GM12878 (cell line): Measurements from ENCODE around the gene STEAP1. TPM values are rescaled to one million over a fixed set of nuclear protein-coding genes. Genes with fewer than 3 reads are reported as not detected.

Source experiments
- ATF2 ChIP-seq: IDR thresholded peaks from 2 replicates; pipeline ENCODE4 v1.6.1; 2012; ENCODE audit warnings: low read length, inconsistent platforms
- BACH1 ChIP-seq: fragments of 450-650 bp; IDR thresholded peaks from 2 replicates; pipeline ENCODE4 v1.6.1; 2017; ENCODE audit warnings: mild to moderate bottlenecking, borderline replicate concordance
- BMI1 ChIP-seq: fragments of 450-650 bp; IDR thresholded peaks from 2 replicates; pipeline ENCODE4 v1.6.1; 2016; ENCODE audit warnings: mild to moderate bottlenecking, moderate library complexity, borderline replicate concordance
- BRCA1 ChIP-seq: IDR thresholded peaks from 2 replicates; pipeline ENCODE4 v1.6.1; 2011; ENCODE audit warnings: low read depth, low read length, improper control_type of control experiment
- CTCF ChIP-seq, 3 experiments: IDR thresholded peaks in 2 of 3; conservative IDR thresholded peaks in 1 of 3; 2 replicates each; pipeline ENCODE4 v1.5.1; 2011; ENCODE audit warnings: low read depth in 3 of 3, low read length in 3 of 3, mild to moderate bottlenecking in 3 of 3, control low read depth in 2 of 3, moderate library complexity in 2 of 3, inconsistent platforms in 1 of 3, mixed read lengths in 1 of 3; ENCODE audit not compliant: control insufficient read depth in 2 of 3, insufficient read depth in 1 of 3; ENCODE audit errors: extremely low read depth in 1 of 3
- ELK1 ChIP-seq: IDR thresholded peaks from 2 replicates; pipeline ENCODE4 v1.6.1; 2012; ENCODE audit warnings: low read depth, low read length, improper control_type of control experiment
- HCFC1 ChIP-seq: fragments of 150-350 bp; IDR thresholded peaks from 2 replicates; pipeline ENCODE4 v1.6.1; 2014; ENCODE audit warnings: low read length
- IRF4 ChIP-seq: IDR thresholded peaks from 2 replicates; pipeline ENCODE4 v1.6.1; 2011; ENCODE audit warnings: low read depth, low read length
- JUND ChIP-seq: IDR thresholded peaks from 2 replicates; pipeline ENCODE4 v1.6.1; 2012; ENCODE audit warnings: low read depth, mild to moderate bottlenecking, low read length, improper control_type of control experiment, moderate library complexity
- NR2F1 ChIP-seq: fragments of 450-650 bp; conservative IDR thresholded peaks from 2 replicates; pipeline ENCODE4 v1.6.1; 2017; ENCODE audit warnings: mild to moderate bottlenecking
- POLR2AphosphoS5 ChIP-seq: IDR thresholded peaks from 2 replicates; pipeline ENCODE4 v1.6.1; 2011; ENCODE audit warnings: mild to moderate bottlenecking, low read length, inconsistent platforms
- RELB ChIP-seq: fragments of 450-650 bp; IDR thresholded peaks from 2 replicates; pipeline ENCODE4 v1.6.1; 2017; ENCODE audit warnings: low read depth, mild to moderate bottlenecking, moderate library complexity
- SP1 ChIP-seq: IDR thresholded peaks from one replicate; pipeline ENCODE4 v1.6.1; 2011; ENCODE audit warnings: low read depth, low read length
- SREBF1 ChIP-seq: IDR thresholded peaks from 2 replicates; pipeline ENCODE4 v1.6.1; 2012; ENCODE audit warnings: mild to moderate bottlenecking, low read length
- SUPT20H ChIP-seq: IDR thresholded peaks from 2 replicates; pipeline ENCODE4 v1.6.1; 2011; ENCODE audit warnings: low read depth, mild to moderate bottlenecking, low read length, moderate library complexity, borderline replicate concordance; ENCODE audit not compliant: control insufficient read depth
- YBX1 ChIP-seq: fragments of 450-650 bp; IDR thresholded peaks from 2 replicates; pipeline ENCODE4 v1.6.1; 2016; ENCODE audit warnings: antibody characterized with exemption
- ZNF217 ChIP-seq: fragments of 450-650 bp; IDR thresholded peaks from 2 replicates; pipeline ENCODE4 v1.6.1; 2017; ENCODE audit warnings: antibody characterized with exemption, mild to moderate bottlenecking
- ZNF622 ChIP-seq: fragments of 450-650 bp; IDR thresholded peaks from 2 replicates; pipeline ENCODE4 v1.6.1; 2017; ENCODE audit warnings: mild to moderate bottlenecking, inconsistent platforms
- polyA plus RNA-seq, 11 experiments: library from polyadenylated mRNA; depleted of rRNA in 4 of 11; unstranded in 6 of 11; stranded (reverse) in 5 of 11; fragments of >200 nt; fragmentation: Nextera tagmentation in 4 of 11; fragmentation: Illumina TruSeq in 1 of 11; extraction: Ambion mirVana in 4 of 11; extraction: Trizol in 1 of 11; gene quantifications; 1 replicate in 1 of 11; 2 replicates in 10 of 11; pipeline versions ENCODE4 v1.2.1 to v1.2.3, GENCODE V29; 2011 to 2016; ENCODE audit warnings: inconsistent platforms in 2 of 11, missing spikeins in 2 of 11, low read depth in 1 of 11
- total RNA-seq, 4 experiments: library from RNA; depleted of rRNA in 3 of 4; stranded (reverse); fragments of >200 nt in 3 of 4; fragmentation: Illumina TruSeq in 1 of 4; extraction: Trizol in 1 of 4; gene quantifications; 2 replicates each; pipeline versions ENCODE4 v1.2.1 to v1.2.3, GENCODE V29; 2013 to 2021
- TF ChIP-seq, protein P1 (sequence below): fragments of 450-650 bp; IDR thresholded peaks from 2 replicates; pipeline ENCODE4 v1.6.1; 2016; ENCODE audit warnings: mild to moderate bottlenecking, moderate library complexity, borderline replicate concordance
- TF ChIP-seq, protein P2 (sequence below): IDR thresholded peaks from 2 replicates; pipeline ENCODE4 v1.6.1; 2011; ENCODE audit warnings: low read depth, mild to moderate bottlenecking, low read length, moderate library complexity, borderline replicate concordance; ENCODE audit errors: extremely low read depth

The STEAP1 gene
- total and polyA plus RNA-seq, 10 of the 15 experiments (the other 5 are each of a cell fraction or from before 2014, with no cell fraction given), result 2.1 to 44.6 (median 4.6) TPM

- no peak for TF ChIP-seq POLR2AphosphoS5
- TF ChIP-seq SP1, result no peak
- no peak for TF ChIP-seq SUPT20H
- 0 out of 2 replicates have a peak, but pooled peaks have one; percentile 45 for TF ChIP-seq ATF2
- TF ChIP-seq RELB, result peak; percentile 83
- TF ChIP-seq BMI1, result peak; percentile 75; the same call in 1 of the 2 replicates
- no peak for TF ChIP-seq BRCA1
- no peak for TF ChIP-seq CTCF (IDR thresholded peaks at IDR 0.05 in 2 of 3, conservative IDR thresholded peaks at IDR 0.05 in 1 of 3; ENCODE audit: control insufficient read depth in 2 of 3, extremely low read depth in 1 of 3, insufficient read depth in 1 of 3, low read depth in 3 of 3, low read length in 3 of 3)
- TF ChIP-seq YBX1, result no peak
- no peak for TF ChIP-seq ELK1
- TF ChIP-seq HCFC1, result no peak
- no peak for TF ChIP-seq ZNF622
- TF ChIP-seq ZNF217, result 0 out of 2 replicates have a peak, but pooled peaks have one; percentile 35
- TF ChIP-seq NR2F1, result peak; percentile 87
- no peak for TF ChIP-seq JUND
- TF ChIP-seq, protein P1, sequence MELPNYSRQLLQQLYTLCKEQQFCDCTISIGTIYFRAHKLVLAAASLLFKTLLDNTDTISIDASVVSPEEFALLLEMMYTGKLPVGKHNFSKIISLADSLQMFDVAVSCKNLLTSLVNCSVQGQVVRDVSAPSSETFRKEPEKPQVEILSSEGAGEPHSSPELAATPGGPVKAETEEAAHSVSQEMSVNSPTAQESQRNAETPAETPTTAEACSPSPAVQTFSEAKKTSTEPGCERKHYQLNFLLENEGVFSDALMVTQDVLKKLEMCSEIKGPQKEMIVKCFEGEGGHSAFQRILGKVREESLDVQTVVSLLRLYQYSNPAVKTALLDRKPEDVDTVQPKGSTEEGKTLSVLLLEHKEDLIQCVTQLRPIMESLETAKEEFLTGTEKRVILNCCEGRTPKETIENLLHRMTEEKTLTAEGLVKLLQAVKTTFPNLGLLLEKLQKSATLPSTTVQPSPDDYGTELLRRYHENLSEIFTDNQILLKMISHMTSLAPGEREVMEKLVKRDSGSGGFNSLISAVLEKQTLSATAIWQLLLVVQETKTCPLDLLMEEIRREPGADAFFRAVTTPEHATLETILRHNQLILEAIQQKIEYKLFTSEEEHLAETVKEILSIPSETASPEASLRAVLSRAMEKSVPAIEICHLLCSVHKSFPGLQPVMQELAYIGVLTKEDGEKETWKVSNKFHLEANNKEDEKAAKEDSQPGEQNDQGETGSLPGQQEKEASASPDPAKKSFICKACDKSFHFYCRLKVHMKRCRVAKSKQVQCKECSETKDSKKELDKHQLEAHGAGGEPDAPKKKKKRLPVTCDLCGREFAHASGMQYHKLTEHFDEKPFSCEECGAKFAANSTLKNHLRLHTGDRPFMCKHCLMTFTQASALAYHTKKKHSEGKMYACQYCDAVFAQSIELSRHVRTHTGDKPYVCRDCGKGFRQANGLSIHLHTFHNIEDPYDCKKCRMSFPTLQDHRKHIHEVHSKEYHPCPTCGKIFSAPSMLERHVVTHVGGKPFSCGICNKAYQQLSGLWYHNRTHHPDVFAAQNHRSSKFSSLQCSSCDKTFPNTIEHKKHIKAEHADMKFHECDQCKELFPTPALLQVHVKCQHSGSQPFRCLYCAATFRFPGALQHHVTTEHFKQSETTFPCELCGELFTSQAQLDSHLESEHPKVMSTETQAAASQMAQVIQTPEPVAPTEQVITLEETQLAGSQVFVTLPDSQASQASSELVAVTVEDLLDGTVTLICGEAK, result no peak
- TF ChIP-seq IRF4, result peak; percentile 81
- TF ChIP-seq SREBF1, result no peak
- peak; percentile 70; the same call in 1 of the 2 replicates for TF ChIP-seq BACH1
- TF ChIP-seq, protein P2, sequence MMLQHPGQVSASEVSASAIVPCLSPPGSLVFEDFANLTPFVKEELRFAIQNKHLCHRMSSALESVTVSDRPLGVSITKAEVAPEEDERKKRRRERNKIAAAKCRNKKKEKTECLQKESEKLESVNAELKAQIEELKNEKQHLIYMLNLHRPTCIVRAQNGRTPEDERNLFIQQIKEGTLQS, result no peak
These were observed 24.5 kb downstream of the STEAP1 start (continued) for GRCh38 chr7:90178679-90179278.
